ENCODE measurements around the gene TBX6. TPM values are rescaled to one million over a fixed set of nuclear protein-coding genes. Genes with fewer than 3 reads are reported as not detected.
"Not testable (repeated sequence)": the region's sequence is repeated elsewhere in the genome, so short reads cannot be mapped to it uniquely, and the experiment has no call there.

TBX6 gene
- total RNA-seq, 1 donor from 2014 or later, result 1.4 TPM

DNA sequence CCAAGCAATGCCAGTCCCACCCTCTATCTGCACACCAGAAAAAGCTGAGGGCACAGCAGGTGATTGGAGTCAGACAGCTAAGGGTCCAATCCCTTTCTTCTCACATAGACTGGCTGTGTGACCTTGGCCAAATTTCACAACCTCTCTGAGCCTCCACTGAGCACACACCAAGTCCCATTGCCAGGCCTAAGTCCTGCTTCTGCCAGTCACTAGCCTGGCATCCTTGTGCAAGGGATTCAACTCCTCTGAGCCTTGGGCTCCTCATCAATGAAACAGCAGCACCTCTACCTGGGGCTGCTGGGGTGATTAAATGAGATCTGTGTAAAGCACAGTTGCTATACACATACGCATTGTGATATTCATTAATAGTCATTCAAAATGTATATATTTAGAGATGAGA lies 45.1 kb downstream of the TBX6 start:
- Histone ChIP-seq H3K4me1 (no peaks in the 10 kb centered on the region), H3K9me3 (no peaks in the 10 kb centered on the region), H3K27ac (no peak overlapping the region), H3K36me3 (no peaks in the 10 kb centered on the region), H3K4me3 (no peak overlapping the region), H3K27me3 (no peaks in the 10 kb centered on the region)
- intact Hi-C loops (cut with DNase I), result no loop called here
- DNase-seq (no peak), ATAC-seq (no peak)
- TF ChIP-seq, protein P1, sequence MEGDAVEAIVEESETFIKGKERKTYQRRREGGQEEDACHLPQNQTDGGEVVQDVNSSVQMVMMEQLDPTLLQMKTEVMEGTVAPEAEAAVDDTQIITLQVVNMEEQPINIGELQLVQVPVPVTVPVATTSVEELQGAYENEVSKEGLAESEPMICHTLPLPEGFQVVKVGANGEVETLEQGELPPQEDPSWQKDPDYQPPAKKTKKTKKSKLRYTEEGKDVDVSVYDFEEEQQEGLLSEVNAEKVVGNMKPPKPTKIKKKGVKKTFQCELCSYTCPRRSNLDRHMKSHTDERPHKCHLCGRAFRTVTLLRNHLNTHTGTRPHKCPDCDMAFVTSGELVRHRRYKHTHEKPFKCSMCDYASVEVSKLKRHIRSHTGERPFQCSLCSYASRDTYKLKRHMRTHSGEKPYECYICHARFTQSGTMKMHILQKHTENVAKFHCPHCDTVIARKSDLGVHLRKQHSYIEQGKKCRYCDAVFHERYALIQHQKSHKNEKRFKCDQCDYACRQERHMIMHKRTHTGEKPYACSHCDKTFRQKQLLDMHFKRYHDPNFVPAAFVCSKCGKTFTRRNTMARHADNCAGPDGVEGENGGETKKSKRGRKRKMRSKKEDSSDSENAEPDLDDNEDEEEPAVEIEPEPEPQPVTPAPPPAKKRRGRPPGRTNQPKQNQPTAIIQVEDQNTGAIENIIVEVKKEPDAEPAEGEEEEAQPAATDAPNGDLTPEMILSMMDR (IDR thresholded peaks at IDR 0.05), result no peak

DNA sequence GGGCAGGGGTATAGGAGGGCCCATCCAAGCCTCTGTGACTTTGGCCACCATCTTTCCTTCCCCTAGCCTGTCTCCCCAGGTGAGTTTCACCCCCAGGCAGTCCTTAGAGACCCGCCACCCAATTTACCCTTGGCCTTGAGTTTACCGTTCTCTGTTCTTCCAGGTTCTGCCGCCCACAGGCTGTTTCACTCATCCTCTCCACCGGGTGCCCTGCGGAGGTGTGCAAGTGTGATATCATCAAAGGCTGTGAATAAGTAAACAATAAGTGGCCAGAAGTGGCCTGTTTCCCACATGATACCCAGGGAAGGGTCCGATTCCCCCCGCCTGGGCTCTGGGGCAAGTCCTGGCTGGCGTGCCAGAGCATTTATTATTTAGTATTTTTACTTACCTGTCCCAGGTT lies 45.5 kb downstream of the TBX6 start:
- TF ChIP-seq, protein P1 (IDR thresholded peaks at IDR 0.05), result no peak
- Histone ChIP-seq H3K4me3 (no peak overlapping the region), H3K27ac (no peak overlapping the region), H3K4me1 (no peaks in the 10 kb centered on the region), H3K36me3 (no peaks in the 10 kb centered on the region), H3K9me3 (no peaks in the 10 kb centered on the region), H3K27me3 (no peaks in the 10 kb centered on the region)
- DNase-seq, result no peak
- intact Hi-C loops (cut with DNase I), result no loop called here
- no peak for ATAC-seq

DNA sequence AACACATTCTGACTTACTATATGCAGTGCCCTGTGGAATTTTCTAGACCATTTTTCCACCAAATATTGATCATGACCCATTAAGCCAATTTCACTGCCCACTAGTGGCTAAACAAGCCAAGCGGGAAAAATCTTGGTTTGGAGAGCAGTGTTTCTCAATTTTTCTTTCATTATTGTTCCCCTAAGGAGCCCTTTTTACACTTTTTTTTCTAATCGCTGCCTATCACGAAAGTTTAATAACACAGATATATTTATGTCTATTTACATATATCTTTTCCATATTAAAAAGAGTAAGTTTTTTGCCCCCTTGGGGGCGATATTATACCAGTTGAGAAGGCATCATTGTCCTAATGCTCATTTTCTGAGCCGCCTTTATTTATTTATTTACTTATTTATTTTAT lies 49.9 kb downstream of the TBX6 start:
- H3K27ac ChIP-seq, result no peak overlapping the region
- intact Hi-C loops (cut with DNase I), result no loop called here
- DNase-seq (no peak), ATAC-seq (no peak)
- H3K9me3 ChIP-seq, result no peaks in the 10 kb centered on the region
- H3K36me3 ChIP-seq, result no peaks in the 10 kb centered on the region
- H3K27me3 ChIP-seq, result no peaks in the 10 kb centered on the region
- no peak overlapping the region for H3K4me3 ChIP-seq
- TF ChIP-seq, protein P1 (IDR thresholded peaks at IDR 0.05), result peak; percentile 46
- H3K4me1 ChIP-seq, result no peaks in the 10 kb centered on the region

DNA sequence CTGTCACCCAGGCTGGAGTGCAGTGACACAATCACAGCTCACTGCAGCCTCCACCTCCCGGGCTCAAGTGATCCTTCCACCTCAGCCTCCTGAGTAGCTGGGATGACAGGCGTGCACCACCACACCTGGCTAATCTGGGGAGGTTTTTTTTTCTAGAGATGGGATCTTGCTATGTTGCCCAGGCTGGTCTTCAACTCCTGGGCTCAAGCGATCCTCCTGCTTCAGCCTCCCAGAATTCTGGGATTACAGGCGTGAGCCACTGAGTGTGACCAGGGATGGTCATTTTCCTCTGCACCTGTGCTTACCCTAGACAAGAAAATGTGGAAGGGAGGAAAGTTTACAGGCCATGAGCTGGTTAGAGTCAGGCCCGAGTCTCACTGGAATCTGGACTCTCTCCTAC lies 51.0 kb downstream of the TBX6 start:
- H3K27me3 ChIP-seq; ATAC-seq; DNase-seq; H3K27ac ChIP-seq; H3K36me3 ChIP-seq; intact Hi-C loops (cut with DNase I); H3K4me1 ChIP-seq; H3K4me3 ChIP-seq; H3K9me3 ChIP-seq: not testable (repeated sequence)

DNA sequence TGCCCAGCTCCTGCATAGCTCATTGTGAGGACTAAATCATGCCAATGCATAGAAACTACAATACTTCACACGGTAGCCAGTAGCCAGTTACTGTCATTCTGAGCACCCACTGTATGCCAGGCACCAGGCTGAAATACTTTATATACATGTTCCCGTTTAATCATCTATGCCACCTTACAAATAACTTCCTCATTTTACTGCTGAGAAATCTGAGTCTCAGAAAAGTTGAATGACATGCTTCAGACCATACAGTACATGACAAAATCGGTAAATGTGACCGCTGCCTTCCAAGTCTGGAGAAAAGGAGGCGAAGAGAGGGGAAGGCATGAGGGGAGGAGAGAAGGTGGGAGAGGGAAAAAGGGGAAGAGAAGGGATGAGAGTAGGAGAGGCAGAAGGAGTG lies 51.5 kb downstream of the TBX6 start:
- H3K4me3 ChIP-seq, result no peak overlapping the region
- TF ChIP-seq, protein P1 (IDR thresholded peaks at IDR 0.05), result no peak
- no peak overlapping the region for H3K27ac ChIP-seq
- no peaks in the 10 kb centered on the region for H3K4me1 ChIP-seq
- DNase-seq (no peak), ATAC-seq (no peak)
- no peaks in the 10 kb centered on the region for H3K36me3 ChIP-seq
- H3K9me3 ChIP-seq, result no peaks in the 10 kb centered on the region
- H3K27me3 ChIP-seq, result peaks cover under 1% of the 10 kb centered on the region
- intact Hi-C loops (cut with DNase I), result no loop called here

Other genes starting within 250 kb of the TBX6 start
- 83.2 TPM for gene CDIPT, start 228.7 kb downstream of the TBX6 start, total RNA-seq
- 11.9 TPM for gene SEZ6L2, start 192.4 kb downstream of the TBX6 start, total RNA-seq
- 4.4 TPM for gene ASPHD1, start 191.4 kb downstream of the TBX6 start, total RNA-seq
- gene KCTD13, start 165.7 kb downstream of the TBX6 start, total RNA-seq, result 23.5 TPM
- 133 TPM for gene TMEM219, start 129.8 kb downstream of the TBX6 start, total RNA-seq
- gene TAOK2, start 118.1 kb downstream of the TBX6 start, total RNA-seq, result 75.4 TPM
- 20.3 TPM for gene HIRIP3, start 96.3 kb downstream of the TBX6 start, total RNA-seq
- 65.3 TPM for gene INO80E, start 95.7 kb downstream of the TBX6 start, total RNA-seq
- 2.6 TPM for gene DOC2A, start 80.9 kb downstream of the TBX6 start, total RNA-seq
- not detected for gene C16orf92, start 68.7 kb downstream of the TBX6 start, total RNA-seq
- not detected for gene TLCD3B, start 60.7 kb downstream of the TBX6 start, total RNA-seq
- gene ALDOA, start 26.2 kb downstream of the TBX6 start, total RNA-seq, result 689 TPM
- 74.2 TPM for gene PPP4C, start 15.9 kb downstream of the TBX6 start, total RNA-seq
- gene YPEL3, start 4.3 kb upstream of the TBX6 start, total RNA-seq, result 93.6 TPM
- 11.5 TPM for gene GDPD3, start 21.6 kb upstream of the TBX6 start, total RNA-seq
- 93.7 TPM for gene MAPK3, start 31.3 kb upstream of the TBX6 start, total RNA-seq
- 70.0 TPM for gene CORO1A, start 91.7 kb upstream of the TBX6 start, total RNA-seq
- 59.3 TPM for gene BOLA2B, start 101.7 kb upstream of the TBX6 start, total RNA-seq
- 49.4 TPM for gene SLX1A, start 102.0 kb upstream of the TBX6 start, total RNA-seq
- gene SULT1A3, start 107.3 kb upstream of the TBX6 start, total RNA-seq, result 10.6 TPM
- gene NPIPB13, start 156.6 kb upstream of the TBX6 start, total RNA-seq, result 19.9 TPM

Data from upper lobe of right lung (tissue), 1 donor.